GM18909 (cell line): ENCODE results near the gene EXOSC2.

Experiments
- ATAC-seq: cut with Tn5 transposase; IDR thresholded peaks from one replicate; pipeline ENCODE4 v1.9.1; 2021; ENCODE audit warnings: mild to moderate bottlenecking; ENCODE audit not compliant: unreplicated experiment, poor library complexity

Gene EXOSC2, protein sequence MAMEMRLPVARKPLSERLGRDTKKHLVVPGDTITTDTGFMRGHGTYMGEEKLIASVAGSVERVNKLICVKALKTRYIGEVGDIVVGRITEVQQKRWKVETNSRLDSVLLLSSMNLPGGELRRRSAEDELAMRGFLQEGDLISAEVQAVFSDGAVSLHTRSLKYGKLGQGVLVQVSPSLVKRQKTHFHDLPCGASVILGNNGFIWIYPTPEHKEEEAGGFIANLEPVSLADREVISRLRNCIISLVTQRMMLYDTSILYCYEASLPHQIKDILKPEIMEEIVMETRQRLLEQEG

DNA sequence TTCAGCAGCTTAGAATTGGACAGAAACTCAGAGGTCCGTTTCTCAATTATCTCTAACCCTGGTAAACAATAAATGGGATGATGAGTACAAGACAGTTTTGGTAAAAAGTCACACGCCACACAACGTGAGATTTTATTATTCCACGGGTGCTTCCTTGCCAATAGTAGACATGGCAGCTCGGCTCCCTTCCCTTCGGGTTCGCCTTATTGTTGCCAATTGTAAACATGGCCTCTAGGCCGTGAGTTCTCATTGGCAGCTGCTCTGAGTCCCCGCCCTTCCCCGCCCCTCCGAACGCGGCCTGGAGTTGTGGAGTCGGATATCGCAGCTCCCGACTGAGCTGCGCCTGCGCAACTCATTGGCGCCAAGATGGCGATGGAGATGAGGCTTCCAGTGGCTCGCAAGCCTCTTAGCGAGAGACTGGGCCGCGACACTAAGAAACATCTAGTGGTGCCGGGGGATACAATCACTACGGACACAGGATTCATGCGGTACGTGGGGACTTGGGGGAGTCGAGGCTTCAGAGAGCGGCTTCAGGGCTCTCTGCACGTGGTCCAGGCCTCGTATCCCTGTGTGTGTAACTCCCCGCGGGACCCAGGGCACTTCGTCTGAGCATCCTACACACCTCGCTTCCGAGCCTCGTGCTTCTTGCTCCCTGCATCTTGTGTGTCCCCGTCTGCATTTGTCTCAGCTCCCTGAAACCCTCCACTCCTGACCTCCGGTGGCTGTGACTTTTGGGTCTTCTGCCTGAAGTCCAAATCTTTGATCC, at the start of gene EXOSC2:
Gene EXOSC2, plus strand, starts transcription at position 355 of the 766 bp plus-strand sequence. Its CDS starts 12 bp downstream, at position 367.
- ATAC-seq = peak; percentile 94

DNA sequence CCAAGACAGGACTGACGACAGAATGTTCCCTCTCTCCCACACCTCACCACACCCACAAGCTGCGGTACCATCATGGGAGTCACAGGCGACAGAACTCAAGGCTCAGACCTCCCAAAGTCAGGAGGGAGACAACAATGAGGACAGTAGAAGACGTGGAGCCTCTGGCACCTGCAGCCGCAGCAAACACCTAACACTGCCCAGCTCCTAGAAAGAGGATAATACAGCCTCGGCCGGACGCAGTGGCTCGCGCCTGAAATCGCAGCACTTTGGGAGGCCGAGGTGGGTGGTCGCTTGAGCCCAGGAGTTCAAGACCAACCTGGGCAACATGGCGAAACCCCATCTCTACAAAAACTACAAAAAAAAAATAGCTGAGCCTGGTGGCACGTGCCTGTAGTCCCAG, 42.4 kb upstream of the EXOSC2 start:
- ATAC-seq = no peak

- ATAC-seq = no peak
Observed at GRCh38 chr9:130651752-130652151, 41.8 kb upstream of the EXOSC2 start.

- ATAC-seq = no peak
Observed at GRCh38 chr9:130654879-130655278, 38.7 kb upstream of the EXOSC2 start.

DNA sequence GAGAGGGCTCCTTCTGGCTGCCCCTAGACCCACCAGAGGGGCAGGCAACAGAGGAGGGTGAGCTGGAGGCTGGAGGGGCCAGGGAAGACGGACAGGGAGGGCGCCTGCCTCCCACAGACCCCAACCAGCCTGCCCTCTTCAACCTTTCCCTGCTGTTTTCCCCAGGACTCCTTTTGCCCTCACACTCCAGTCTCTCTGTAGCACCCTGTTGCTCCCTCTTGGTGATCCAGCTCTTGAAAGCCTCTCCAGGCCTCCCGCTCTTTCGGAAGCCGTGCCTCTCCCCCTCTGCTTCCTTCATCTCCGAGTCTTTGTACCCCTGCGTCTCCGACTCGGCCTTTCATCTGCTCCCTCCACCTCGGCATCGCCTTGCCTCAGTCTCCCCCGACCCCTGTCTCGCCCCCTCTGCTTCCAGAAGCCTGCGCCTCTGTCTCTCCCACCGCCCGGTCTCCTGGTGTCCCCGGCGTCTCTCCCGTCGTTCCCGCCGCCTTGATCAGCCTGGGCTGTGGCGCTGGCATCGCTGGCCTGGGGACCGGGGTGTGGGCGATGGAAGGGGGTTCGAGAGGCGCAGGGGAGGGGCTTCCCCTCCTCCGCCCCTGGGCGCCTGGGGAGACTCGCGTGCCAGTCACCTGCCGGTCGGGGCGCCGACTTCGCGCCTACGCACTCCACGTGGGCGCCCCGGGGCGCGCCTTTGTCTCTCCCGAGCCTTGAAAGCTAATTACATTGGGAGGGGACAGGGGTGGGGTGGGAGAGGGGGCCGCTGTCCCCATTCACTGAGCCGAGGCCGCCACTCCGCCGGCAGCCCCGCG, 34.5 kb upstream of the EXOSC2 start:
- no peak for ATAC-seq

- ATAC-seq = no peak
Observed at GRCh38 chr9:130659699-130660248, 33.8 kb upstream of the EXOSC2 start.

DNA sequence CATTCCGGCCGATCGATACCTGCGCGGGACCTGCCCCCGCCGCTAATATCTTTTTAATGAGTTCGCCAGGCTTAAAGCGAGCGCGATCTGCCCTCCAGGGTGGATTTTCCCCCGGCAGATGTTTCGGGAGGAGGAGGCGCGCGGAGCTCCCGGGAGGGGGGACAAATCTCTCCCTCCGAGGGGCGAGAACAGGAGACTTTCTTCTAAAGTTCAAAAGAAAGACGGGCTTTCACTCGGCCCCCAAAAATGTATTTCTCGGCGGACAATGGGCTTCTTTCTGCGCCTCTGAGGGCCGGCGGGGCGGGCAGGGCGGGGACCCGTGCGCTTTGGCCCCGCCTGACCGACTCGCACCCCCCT, 33.3 kb upstream of the EXOSC2 start:
- ATAC-seq = no peak

DNA sequence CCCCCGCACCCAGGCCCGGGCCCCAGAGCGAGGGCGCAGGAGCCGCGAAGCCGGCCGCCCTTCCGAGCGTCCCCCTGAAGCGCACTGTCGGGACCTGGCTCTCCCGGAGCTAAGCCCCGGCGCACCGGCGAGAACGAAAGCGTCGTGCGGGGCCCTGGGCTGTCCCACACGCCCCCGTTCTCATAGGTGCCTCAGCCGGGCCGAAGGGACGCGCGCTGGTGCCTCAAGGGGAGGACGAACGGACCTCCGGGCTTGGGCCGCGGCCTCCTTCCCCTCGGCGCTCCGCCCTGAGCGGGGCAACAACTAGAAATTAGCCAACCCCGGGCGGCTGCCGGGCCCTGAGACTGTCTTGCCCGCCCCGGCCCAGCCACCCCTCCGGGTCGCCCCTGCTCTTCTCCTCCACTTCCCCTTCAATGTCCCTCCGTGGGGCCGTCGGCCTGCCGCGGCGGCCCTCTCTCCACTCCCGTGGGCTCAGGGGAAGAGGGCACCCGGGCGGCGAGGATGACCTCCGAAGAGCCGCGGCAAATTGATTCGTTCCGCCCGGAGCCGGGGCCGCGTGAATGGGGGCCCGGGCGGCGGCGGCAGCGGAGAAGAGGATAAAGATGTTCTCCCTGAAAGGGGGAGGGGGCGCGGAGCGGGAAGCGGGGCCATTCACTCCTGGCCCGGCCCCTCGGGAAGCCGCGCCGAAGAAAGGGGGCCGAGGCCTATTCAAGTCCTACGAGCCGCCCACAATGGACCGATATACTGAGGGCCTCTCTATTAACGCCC, 32.7 kb upstream of the EXOSC2 start:
- ATAC-seq = no peak

DNA sequence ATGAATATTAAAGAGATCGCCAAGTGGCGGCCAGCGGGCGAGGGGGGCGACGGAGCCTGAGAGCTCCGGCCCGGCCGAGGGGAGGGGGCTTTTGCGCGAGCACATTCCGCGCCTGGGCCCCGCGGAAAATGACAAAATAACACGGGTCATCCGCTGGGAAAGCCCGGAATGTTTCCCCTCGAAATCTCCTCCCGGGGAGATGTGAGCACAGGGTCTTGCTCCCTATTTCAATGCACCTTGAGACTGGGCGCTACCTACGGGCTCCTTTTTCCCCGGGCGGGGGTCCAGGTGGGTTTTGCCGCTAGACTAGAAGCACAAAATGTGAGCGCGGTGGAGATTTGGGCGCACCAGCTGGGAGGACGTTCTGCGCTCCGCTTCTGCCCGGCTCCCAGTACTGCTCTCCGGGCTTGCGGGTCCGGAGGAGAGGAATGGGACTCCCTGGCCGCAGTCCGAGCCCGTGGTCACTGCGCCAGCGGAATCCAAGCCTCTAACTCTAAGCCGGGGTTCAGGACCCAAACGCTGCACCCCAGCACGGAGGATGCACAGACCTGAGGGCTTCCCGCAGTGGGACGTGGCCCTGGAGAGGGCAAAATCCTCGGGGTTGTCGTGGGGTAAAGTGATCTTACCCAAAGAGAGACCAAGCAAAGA, 32.0 kb upstream of the EXOSC2 start:
- no peak for ATAC-seq

- ATAC-seq = no peak
Observed at GRCh38 chr9:130662099-130662969, 31.2 kb upstream of the EXOSC2 start.

- ATAC-seq = no peak
Observed at GRCh38 chr9:130662970-130663257, 30.7 kb upstream of the EXOSC2 start.

DNA sequence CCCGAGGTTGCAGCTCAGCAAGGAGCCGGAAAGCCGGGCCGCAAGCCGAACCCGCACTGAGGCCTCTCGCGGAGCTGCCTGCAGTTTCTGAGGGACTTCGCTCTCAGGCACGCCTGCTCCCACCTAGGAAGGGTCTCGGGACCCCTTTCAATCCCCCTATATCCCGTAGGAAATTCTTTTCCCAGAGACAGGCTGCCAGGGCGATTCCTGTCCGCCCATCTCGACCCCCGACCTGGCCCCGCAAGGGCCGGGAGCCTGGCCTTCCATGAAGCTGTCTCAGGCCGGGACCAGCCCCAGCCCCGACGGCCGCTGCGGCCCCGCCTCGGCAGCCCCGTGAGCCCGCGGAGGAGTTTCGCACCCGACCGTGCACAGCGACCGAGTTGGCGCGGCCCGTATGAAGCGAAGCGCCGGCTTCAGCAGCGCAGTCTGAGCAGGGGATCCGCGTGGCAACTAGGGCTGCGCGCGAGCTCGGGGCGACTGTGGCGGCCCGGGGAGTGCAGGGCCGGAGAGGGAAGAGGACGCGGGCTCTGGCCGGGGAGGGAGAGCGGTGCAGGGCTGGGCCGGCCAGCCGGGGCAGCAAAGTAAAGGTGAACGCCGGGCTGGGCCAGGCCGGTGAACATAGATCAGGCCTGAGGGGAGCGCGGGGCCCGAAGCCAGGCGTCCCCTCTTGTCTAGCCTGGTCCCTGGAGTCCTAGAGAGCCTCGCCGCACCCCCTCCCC, 30.2 kb upstream of the EXOSC2 start:
- ATAC-seq = no peak

- no peak for ATAC-seq
Observed at GRCh38 chr9:130663977-130664250, 29.7 kb upstream of the EXOSC2 start.

GRCh38 chr9:130664251-130665028, 29.1 kb upstream of the EXOSC2 start, which contains the start of gene PRDM12:
Gene PRDM12, plus strand, starts transcription at chr9:130664594. Its CDS starts 60 bp downstream, at chr9:130664654.
- ATAC-seq = no peak

DNA sequence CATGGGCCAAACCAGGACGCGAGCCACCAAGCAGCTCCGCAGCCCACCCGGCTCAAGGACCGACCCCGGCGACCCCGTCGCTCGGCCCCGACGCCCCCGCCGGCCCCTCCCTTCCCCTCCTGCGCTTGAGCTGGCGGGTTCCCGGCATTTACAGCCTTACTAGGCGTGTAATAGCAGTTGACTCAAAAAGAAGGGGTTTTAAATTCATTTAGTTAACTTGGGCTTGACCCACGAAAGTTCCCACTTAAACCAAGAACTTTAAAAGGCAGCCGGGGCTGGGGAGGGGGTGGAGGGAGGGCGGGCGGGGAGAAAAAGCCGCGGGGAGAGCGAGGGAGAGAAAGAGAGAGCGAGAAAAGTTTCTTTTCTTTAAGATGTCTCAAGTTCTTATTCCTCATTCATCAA, 28.6 kb upstream of the EXOSC2 start:
- no peak for ATAC-seq

DNA sequence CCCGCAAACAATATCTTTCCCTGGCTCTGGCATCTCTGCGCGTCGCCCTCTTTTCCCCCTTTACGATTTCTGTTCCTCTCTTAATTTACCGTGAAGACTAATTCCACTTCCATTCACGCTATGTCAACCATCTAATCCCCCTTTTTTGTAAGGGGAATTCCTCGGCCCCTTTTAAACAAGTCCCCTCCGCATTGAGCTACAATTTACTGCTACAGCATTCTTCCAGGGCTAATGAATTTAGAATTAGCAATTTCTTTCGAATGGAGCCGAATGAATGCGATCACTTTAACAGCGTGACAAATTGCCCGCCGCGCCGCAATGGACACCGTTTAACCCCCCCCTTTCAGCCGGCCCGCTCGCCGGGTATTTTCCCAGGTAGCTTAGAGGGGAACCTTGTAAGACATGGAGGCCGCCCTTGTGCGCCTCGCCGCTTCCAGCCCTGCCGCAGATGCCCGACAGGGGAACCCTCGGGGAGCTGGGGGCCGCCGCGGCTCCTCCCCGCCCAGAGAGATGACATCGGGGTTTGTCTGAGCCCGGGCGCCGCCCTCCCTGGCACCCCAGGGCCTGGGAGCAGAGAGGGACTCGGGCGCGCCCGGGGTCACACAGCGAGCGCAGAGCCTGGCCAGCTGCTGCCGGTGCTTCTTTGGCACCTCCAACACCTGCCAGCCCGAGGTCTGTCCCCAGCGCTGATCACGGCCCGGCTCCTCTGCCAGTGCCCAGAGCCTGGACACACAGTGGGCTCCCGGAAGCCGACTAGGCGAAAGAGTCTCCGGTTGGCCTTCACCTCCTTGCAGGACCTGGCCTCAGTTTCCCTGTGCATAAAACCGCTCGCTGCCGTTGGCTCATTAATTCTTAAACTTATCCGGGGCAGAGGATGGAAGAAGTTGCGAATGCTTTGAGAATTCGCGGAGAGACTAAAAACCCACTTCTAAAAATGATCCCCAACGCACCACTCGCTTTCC, 27.9 kb upstream of the EXOSC2 start:
- ATAC-seq = no peak
